ENCODE results near the gene ANXA1.

Gene ANXA1

DNA sequence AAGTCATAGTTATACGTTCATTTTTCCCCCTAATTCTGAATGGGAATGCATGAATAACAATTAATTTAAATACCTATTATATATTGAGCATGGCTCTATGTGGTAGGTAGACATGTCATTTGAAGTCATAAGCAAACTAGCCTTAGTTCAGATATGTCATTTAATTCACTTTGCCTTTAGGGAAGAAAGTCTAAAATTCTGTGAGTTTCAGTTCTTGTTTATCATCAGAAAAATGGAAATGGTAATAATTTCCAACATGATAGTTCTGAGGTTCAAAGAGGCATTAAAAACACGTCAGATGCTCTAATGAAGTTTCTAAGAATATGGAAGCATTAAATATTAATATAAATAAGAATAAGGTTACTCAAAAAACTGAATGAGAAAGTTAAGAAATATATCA, 13.1 kb upstream of the ANXA1 start:
- no peak for DNase-seq

DNA sequence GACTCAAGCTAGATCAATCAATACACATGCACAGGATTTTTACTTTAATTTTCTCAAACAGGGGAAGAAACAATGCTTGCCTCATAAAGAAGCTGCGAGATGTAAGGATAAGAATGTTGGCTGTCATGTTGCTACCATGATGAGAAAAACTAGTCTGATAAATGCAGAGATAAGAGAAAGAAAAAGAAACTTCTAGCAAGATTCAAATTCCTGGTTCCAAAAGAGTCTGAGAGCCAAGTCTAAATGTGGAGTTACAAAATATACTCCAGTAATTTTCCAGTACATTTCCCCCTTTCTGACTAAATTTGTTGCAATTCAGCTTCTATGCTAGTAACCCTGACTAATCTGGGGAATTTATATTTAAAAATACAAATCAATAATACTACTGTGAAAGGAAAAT, 10.4 kb upstream of the ANXA1 start:
- no peak for DNase-seq

DNA sequence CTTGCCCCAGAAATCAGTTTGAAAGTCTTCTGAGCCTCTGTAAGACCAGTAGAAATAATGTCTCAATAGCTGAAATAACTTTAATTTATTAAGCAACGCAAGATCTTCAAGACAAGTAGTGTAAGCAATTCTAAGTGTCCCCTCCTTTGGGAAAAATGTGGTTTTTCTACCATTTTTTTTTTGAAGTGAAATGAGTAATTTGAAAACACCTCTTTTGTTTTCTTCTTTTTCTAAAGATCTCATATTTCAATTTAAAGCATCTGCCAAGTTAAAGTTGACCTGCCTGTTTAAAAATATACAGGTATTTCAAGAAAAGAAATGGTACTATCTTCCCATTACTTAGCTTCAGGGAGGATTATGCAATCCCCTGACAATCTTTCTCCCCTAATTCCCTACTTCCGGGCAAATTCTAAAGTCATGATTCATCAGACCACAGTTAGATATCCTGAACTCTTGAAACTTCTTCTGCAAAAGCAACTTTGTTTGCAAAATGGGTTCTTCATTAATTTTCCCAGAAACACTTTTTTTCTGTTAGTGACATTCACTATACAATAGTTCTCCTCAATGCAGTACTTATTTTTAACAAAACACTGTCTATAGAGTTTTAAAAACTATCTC, 7.8 kb upstream of the ANXA1 start:
- DNase-seq = no peak

DNA sequence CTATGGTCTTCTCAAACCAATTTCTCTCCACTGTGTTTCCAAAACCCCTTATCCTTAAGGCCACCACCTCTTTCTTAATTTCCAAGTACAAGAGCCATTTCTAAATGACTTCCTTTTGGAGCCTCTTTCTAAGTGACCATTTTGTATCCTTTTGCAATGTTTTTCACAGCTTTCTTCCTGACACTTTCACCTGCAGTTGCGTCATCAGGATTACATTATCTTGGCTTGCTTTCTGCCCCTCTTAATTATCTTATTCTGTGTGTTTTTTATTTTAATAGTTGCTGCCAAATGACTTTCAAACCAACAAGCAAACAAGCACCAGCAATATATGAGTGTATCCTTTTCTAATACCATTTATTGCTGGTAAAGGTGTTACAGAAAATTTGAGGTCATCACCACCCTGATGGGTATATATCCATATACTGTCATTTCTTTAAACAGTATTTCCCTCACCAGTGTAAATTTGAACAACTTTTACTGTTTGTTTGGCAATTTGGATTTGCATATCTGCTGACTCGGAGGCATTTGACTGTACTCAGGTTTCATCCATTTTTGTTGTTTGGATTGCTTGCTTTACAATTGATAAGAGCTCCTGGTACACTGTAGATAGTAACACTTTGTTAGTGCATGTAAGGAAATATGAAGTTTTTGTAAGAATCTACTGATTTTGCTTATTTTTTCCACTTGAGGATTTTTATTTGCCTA, 5.4 kb upstream of the ANXA1 start:
- no peak for DNase-seq

DNA sequence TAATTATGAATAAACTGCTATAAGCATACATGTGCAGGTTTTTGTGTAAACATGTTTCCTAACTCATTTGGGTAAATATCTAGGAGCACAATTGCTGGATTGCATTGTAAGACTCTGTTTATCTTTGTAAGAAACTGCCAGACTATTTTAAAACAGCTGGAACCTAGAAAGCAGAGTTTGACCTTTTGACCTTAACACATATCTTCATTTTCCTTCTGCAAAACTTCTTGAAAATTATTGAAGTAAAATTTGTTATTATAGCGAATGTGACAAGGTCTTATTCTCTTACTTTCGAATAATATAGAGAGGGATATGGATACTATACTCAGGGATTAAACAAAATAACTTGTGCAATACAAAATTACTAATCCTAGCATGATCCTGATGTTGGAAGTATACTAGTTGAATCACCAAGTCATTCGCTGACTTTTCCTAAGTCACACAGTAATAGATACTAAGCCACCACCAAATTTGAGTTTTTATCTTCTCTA, 3.2 kb upstream of the ANXA1 start:
- no peak for DNase-seq

DNA sequence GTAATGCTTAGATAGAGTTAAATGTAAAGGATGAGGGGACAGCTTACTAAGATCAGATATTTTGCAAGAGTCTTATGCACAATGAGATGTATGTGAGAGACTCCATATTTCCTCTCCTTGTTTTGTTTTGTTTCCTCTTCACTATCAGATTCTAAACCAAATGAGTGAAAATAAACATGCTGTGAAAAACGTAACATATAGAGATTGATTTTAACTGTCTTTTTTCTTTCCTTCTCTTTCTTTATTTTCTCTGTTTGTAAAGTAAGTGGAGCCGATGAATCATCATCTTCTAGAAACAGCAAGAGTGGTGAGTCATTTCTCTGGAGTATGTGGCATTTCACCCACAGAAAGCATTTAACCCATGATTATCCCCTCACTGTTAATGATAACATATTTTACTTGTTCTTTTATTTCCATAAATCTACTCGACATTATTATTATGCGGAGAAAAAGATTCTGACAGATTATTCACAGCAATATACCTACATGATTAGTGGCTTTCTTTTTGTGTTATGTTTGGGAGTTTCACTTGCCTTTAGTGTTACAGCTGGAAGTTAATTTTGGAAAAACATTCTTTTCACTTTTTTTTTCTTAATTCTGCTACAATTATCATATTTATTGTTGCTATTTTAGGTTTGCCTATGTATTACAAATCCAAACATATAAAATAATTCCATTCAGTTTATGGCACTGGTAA, 2.1 kb upstream of the ANXA1 start:
- peak; percentile 81 for DNase-seq

DNA sequence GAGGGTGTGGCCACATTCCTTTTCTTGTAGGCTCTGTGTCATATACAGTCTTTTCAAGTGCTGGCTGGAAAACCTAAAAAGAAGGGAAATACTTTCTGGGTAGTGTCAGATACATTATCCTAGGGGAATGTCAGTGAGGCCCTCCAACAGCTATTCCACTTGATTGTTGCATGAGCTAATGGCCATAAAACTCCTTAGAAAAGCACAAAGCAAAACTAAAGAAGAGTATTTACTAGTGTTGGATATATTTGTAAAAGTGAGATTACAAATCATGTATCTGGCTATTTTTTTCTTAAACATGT, 829 bp downstream of the ANXA1 start:
- DNase-seq = no peak

DNA sequence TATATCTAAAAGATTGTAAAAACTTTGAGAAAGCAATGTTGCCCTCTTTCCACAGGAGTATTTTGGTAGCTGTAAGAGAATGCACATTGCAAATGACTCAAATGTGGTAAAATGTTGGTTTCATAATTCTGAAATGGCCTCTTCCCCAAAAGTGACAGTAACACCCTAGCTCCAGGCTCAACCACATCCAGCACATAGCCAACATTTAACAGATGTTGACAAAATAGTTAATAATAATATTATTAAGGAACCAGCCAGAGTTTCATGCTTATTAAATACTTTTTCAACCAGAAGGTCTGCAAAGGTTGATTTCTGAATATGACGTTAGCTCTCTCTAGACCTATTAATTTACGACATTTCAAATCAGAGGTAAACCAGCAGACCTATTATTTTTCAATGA, 1.3 kb downstream of the ANXA1 start:
- DNase-seq = peak; percentile 74

DNA sequence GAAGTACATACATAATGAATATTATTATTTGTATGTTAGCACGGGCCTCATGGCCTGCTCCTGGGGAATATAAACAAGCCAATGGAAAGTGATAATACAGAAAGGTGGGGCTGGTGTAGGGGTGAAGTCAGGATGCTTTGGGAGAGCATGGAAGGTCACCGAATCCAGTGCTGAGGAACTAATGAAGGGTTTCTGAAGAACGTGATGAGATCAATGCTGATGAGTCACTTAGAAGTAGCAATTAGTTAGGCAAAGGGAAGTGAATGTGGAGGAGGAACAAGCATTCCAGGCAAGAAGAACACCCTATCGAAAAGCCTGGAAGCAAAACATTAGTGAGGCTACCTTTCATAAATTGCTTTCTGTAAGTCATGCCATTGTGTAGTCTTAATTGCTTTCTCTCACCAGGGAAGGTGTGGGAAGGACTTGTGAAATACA, 2.1 kb downstream of the ANXA1 start:
- DNase-seq = no peak

DNA sequence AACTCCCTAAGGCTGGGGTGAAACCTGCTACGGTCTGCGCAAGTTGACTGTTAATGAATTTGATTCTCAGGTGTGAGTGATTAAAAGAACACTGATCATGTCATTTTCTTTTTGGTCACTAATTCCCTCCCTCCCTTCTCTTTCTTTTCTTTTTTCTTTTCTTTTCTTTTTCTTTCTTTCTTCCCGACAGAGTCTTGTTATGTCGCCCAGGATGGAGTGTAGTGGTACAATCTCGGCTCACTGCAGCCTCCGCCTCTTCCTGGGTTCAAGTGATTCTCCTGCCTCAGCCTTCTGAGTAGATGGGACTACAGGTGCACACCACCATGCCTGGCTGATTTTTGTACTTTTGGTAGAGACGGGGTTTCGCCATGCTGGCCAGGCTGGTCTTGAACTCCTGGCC, 2.6 kb downstream of the ANXA1 start:
- DNase-seq = no peak

DNA sequence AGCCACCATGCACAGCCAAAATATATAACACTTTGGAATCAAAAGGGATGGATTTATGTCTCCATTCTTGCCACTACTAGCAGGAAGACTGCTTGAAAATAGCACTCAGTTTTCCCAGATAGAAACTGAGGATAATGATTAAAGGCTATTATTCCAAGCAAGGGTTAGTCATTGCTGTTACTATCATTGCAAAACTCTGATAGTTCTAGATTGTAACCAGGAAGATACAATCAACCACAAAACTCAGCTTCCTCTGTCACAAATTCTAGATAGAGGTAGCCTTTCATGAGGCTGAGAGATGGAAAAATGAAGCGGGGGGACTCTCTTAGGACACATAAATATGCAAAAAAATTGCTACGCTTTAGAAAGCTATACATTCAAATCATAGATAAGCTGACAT, 3.1 kb downstream of the ANXA1 start:
- DNase-seq = peak; percentile 70

DNA sequence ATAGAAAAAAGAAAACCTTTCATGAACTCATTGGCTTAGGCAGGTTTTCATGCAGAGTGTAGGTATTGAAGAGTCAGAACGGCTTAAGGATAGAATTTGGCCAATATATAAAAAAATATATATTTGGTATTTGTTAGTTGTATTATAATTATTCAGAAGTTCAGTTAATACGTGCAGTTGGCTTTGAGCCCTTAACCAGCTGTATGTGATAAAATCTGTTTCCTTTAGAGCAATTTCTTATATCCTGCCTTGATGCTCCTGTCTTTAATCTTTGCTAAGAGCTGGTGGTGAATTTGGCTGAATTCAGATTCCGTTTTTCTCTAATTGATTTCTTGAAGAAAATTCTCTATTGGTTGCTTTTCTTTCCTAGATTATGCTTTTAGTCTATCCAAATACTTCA, 3.7 kb downstream of the ANXA1 start:
- no peak for DNase-seq

DNA sequence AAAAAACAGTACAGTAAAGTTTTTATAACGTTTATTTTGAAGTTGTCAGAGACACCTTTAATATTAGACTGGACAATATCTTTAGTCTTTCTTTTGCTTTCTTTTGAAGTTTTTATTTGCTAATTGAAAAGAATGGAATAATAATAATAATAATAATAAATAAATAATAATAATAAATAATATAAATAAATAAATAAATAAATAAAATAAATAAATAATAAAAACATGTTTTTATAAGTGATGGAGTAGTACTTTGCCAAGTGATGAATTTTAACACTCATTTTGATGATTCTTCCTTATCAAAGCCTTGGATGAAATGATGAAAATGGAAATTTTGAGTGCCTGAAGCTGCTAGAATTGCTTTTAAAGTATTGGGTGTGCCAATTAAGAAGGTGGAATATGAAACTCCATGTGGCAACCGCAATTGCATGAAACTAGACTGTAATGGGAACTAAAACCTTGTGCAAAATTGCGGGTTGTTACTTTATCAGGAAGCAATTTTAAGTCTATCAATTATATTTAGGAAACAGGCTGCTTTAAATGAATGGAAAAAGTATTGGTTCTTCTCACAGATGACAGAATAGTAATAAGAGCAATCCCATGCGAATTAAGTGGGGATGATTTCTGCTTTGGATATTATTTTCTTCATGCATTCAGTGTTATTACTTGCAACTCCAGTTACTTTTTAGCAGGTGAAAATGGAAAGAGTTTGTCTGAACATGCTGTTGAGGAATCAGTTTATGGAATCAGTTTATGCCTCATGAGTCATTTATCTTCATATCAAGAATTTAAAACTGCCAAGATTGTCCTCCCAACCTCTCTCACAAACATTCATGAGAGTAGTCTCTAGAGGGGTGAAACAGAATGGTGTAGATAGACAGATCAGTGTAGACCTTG, 4.6 kb downstream of the ANXA1 start:
- no peak for DNase-seq

DNA sequence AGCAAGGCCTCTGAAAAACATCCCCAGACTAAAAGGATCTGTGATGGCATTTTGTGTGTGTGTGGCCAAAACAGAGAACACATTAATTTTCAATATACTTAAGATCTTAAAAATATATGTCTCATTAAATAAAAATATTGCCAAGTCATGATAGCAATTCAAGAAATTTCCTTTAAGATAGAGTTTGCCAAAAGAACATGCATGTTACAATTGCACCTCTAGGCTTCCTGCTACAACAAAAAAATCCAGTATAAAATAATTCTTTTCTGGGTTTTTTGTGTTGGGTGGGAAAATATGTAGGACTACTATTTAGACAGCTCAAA, 5.2 kb downstream of the ANXA1 start:
- no peak for DNase-seq

DNA sequence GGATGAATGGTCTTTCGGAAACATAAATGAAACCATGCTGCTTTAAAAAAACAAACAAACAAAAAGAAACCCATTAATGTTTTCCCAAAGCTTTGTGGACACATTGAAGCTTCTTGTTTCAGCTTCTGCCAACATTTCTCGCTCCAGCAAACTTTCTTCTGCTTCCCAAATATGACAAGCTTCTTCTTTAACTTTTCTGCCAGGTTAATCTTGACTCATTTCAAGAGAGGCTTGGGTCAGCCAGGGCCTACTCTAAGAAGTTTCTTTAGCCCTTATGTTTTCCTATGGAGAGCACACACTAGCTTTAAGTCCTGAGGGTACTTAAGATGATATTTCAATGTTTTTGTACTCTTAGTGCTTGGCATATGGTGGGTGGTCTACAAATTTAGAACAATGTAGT, 6.1 kb downstream of the ANXA1 start:
- DNase-seq = no peak

DNA sequence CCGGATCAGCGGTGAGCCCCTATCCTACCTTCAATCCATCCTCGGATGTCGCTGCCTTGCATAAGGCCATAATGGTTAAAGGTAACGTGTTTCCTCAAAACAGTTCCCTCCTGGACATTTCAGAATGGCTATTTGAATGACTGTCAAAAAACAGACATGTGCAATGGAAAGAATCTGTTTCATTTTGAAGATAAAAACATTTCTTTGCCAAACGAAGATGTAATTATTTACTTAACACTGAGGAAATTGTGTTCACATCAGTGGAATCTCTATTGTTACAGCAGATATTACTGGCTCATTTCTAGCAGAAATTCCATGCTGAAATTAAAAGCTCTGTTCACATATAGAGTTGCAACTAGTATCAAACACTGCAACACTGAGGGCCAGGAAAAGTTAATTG, 7.1 kb downstream of the ANXA1 start:
- no peak for DNase-seq

DNA sequence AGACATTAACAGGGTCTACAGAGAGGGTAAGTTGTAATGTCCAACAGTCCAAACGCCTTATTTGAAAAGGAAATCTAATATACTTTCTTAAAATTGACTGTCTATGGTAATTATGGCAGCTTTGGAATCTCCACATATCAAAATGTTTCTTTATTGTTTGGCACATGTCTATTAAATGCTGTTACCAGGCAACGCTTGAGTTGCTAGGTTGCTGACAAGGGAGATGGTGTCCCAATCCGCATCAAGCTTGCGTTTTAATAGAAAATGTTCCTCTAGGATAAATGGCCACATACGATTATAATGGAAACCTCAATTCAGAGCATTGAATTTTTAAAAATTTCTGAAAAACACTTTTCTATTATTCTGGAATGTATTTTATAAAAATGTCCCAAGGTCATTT, 9.2 kb downstream of the ANXA1 start:
- no peak for DNase-seq

DNA sequence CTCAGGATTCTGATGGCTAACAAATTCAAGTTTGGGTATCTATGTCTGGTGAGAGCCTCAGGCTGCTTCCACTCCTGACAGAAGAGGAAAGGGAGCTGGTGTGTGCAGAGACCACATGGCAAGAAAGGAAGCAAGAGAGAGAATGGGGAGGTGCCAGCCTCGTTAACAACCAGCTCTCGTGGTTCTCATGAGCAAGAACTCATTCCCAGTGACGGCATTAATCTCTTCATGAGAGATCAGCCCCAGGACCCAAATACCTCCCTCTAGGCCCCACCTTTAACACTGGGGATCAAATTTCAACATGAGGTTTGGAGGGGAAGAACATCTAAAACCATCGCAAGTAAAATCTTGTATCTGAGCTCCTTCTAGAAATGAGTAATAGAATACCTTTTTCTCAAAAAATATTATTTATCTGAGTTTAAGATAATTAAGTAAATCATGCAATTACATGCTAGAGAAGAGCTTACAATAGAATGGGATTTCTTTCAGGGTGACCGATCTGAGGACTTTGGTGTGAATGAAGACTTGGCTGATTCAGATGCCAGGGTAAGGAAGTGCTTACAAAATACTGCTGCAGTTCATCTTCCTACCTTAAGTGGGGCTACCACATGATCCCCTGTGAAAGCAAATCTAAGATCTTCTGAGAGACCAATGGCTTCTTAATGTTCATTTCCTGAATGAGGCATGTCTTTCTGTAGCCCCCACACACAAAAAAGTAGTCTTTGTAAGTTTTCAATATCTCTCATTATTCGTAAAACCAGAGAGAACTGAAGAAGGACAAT, 11.5 kb downstream of the ANXA1 start:
- no peak for DNase-seq

DNA sequence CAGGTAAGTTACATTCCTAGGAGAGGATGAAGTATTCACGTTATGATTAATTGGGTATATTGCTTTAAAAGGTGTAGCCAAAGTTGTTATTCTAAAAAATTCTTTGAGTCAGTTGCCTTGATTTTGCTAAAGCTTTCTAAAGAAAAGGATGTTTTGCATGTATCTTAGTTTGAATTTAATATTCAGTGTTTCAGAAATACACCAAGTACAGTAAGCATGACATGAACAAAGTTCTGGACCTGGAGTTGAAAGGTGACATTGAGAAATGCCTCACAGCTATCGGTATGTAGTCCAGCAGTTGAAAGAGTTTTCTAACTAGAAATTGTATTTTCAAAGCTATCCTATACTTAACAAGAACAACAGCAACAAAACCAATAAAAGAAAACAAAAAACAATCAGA, 14.2 kb downstream of the ANXA1 start:
- DNase-seq = no peak

DNA sequence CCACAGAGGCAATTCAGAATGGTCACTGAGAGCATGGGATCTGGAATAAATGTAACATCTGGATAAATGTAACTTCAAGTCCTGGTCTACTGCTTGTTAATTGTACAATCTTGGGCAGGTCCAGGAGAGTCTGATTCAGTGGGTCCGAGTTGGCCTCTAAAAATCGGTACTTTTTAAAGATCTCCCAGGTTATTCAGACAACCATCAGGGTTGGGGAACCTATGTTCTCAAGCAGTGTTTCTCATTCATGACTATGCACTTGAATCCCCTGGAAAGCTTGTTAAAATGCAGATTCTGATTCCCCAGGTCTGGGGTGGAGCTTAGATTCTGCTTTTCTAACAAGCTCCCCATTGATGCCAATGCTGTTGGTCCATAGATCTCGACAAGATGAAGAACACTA, 14.8 kb downstream of the ANXA1 start:
- DNase-seq = no peak

DNA sequence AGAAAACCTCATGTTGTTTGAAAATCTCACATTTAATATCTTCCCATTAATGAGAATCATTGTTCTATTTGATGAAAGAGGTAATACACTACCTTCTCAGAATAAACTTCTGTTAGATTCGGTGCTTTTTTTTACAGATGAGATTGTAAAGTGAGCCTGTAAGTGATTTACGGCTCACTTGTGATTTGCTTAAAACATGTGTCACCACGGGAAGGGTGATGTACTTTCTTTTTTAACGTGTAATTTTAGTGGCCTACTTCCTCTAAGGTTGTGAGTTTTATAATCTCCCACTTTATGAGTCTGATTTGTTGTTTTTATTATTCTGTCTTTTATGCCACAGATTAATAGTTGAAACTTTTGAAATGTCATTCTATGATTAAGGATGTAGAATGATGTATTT, 15.9 kb downstream of the ANXA1 start:
- no peak for DNase-seq

DNA sequence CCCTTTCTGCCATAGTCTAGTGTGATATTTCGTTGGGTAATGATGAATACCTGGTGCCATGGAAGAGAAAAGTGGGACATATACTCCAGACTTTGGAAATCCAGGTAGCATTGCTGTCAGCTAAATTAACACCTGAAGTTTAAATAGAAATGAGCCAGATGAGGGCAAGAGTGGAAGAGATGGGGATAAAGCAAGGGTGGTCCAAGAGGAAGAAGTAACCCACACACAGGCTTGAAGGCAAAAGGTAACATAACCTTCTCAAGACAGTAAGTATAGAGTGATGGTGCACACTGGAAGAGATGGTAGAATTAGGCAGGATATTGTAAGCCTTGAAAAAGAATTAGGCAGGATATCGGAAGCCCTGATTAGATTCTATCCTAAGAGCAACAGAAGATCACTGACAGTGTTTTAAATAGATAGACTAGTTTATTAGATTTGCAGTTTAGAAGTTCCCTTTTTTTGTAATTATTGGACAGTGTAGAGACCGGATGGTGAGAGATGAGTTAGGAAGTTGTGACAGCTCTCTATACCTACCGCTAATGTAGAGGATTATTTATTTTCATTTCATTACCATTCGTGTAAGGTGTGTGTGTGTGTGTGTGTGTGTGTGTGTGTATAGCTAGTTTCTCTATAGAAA, 16.8 kb downstream of the ANXA1 start:
- DNase-seq = no peak

All from activated CD4-positive, alpha-beta T cell treated with anti-CD3 and anti-CD28 coated beads, Interleukin-2, Interleukin-6, amounts not matched to agents 100 ng/mL and 50 ng/mL, durations not matched to agents 16 hours and 8 hours (primary cell).